ENCODE data around the gene SCN10A.

Gene SCN10A

DNA sequence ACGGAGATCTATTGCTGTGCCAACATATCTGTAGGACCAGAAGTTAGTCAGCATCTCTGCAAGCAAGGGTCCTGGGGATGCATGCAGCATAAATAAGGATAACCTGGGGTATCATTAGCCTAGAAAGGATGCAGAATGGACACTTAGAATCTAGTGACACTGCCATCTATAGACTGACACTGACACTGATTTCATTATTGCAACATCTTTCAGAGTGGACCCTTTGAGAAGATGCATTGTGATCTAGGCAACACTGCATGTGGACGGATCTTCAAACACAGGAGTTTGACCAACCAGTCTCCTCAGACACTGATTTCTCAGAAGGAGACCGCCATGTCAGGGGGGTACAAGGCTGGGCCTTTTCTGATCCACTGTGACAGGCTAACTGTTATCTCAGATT lies 52.4 kb downstream of the SCN10A start:
- DNase-seq: no peak

GRCh38 chr3:38758557-38758956 lies 57.5 kb downstream of the SCN10A start:
- no peak for DNase-seq

DNA sequence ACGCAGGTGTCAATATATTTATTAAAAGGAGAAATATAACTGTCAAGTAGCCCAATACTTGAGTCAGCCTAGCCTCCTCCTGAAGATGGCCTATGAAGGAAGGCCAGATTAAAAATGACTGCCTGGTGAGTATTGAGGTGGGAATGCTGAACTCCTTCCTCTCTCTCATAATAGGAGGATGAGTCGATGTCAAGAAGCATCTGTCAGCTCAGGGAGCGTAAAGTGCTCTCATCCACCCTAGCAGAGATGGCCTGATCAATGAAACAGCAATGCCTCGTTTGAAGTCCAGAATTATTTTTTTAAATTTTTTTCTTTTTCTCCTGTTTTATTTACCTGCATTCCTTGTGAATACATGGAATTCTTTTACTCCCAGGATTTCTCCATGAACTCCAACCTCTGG lies 58.3 kb downstream of the SCN10A start:
- DNase-seq: no peak

GRCh38 chr3:38756892-38757291 lies 59.1 kb downstream of the SCN10A start:
- DNase-seq: no peak

GRCh38 chr3:38755130-38755529 lies 60.9 kb downstream of the SCN10A start:
- no peak for DNase-seq

GRCh38 chr3:38746641-38747040 lies 69.4 kb downstream of the SCN10A start:
- DNase-seq: no peak

- no peak for DNase-seq
These were observed 73.0 kb downstream of the SCN10A start for GRCh38 chr3:38743043-38743442.

DNA sequence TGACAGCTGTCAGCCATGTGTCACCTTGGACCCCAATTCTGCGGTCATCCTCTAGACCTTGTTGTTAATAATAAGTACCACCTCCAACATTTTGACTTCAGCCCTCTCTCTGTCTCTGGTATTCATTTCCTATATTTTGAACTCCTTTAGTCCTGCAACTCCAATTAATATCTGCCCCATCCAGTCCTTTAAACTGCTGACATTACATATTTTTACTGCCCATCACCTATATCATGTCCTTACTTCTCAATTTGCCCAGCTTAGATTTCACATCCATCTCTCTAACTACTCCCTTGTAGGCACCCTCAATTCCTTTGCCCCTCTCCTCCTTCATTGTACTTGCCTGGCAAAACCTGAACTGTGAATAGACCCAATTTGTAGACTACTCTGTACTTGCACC lies 73.5 kb downstream of the SCN10A start:
- no peak for DNase-seq

DNA sequence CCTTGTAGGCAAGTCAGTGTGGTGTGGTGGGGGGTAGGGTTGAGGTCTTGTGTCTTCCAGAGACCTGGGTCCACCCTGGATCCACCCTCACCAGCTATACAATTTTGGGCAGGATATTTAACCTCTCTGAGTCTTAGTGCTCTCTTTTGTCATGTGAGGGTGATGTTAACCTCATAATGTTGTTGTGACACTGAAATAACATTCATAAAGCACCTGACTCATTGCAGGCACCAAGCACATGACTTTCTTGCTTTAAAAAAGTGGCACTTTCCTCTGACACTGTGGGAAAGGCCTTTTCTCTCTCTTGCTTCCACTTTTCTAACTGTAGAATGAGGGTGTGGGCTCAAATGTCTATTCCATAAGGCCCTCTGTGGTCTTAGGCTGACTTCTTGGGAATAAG lies 75.5 kb downstream of the SCN10A start:
- DNase-seq: no peak

GRCh38 chr3:38739931-38740330 lies 76.1 kb downstream of the SCN10A start:
- no peak for DNase-seq

DNA sequence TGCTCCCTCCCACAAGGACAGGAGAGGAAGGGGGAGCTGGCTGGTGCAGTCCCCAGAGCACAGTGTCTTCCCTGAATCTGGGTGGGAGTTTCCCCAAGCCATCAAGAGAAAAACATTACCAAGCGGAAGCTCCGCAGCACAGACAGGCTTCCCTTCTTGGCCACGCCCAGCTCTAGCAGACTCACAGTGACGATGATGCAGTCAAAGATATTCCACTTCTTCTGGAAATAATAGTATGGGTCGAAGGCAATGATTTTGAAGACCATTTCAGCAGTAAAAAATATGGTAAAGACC lies 76.7 kb downstream of the SCN10A start:
- DNase-seq: no peak

GRCh38 chr3:38738630-38739395 lies 77.2 kb downstream of the SCN10A start:
- peak; percentile 36 for DNase-seq

- no peak for DNase-seq
These were observed 84.5 kb downstream of the SCN10A start for GRCh38 chr3:38731522-38731921.

DNA sequence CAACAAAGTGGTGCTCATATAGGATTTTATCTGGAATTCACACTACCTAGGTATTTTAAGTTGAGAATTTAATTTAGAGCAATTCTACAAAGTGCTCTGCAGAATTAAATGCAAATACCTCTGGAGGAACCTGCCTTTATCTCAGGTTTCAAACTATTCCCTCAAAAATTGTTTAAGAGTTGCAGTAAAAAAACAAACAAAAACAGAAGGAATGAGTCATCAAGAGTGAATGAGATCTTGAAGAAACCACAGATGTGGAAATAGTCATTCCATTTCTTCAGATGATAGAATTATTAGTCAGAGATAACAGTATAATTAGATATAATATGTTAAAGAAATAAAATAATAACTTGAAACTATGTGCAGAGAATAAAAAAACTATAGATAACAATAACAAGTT lies 85.7 kb downstream of the SCN10A start:
- DNase-seq: no peak

GRCh38 chr3:38728008-38728407 lies 88.0 kb downstream of the SCN10A start:
- no peak for DNase-seq

DNA sequence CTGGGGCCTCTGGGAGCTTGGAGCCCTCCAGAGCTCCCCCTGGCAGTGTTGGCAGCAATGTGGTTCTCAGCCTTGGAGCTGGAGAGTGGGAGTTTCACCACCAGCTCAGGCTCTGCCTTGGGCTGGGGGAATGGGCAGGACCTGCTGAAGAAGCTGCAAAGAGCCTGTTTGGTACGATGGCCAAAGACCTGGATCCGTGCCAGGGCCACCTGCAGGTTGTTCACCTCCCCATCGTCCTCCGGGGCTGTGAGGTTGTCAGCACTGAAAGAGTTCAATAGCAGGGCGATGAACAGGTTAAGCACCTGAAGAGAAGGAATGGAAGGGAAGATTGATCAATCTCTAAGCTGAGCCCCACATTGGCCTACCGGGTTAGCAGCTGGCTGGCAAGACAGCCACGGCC lies 89.3 kb downstream of the SCN10A start:
- no peak for DNase-seq

GRCh38 chr3:38725726-38726419 lies 90.1 kb downstream of the SCN10A start:
- no peak for DNase-seq

DNA sequence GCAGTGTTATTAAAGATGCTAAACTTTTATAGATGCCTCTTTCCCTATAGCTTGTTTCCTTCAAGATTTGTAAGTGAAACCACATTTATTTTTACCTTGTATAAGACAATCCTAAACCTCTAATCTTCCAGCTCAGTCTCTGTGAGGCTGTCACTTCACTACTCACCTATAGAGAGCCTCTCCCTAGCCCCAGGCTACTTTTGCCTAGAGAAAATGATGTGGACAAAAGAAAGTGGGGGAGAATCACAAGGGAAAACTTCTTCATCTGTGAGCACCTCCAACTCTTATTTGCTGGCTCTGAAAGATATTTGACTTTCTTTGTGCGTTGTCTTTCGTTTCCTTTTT lies 91.7 kb downstream of the SCN10A start:
- no peak for DNase-seq

GRCh38 chr3:38723569-38724391 lies 92.2 kb downstream of the SCN10A start:
- DNase-seq: no peak

DNA sequence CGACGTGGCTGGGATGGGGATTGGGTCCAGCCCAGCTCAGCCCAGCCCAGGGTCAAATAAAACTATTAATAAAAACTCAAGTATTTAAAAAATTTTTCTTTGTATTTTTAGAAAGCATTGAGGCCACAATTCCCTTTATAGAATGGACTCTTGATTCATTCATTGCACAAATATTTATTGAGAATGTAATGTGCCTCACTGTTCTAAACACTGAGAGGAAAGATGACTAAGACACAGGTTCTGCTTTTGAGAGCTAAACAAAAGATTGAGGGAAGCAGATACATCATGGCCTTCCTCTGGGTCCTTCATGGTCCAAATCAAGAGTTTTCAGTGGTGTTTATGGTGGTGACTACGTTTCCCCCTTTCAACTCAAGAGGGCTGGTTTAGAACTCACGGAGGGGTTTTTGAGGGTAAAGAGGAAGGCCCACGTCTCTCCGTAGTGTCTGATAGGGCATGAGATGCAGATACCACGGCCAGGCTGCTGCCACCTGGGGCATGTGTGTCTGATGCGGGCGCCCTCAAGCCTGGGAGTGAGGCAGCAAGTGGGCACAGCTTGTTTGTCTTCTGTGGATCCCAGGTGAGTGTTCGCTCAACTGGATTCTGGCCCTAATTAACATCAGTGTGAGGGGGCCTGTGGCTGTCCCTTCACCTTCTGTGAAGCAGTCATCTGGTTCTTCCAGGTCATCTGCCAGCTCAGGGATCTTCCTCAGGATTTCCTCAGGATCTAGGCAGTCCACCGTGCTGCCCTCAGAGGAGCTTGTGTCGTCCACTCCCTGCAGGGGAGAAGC lies 93.0 kb downstream of the SCN10A start:
- DNase-seq: no peak

DNA sequence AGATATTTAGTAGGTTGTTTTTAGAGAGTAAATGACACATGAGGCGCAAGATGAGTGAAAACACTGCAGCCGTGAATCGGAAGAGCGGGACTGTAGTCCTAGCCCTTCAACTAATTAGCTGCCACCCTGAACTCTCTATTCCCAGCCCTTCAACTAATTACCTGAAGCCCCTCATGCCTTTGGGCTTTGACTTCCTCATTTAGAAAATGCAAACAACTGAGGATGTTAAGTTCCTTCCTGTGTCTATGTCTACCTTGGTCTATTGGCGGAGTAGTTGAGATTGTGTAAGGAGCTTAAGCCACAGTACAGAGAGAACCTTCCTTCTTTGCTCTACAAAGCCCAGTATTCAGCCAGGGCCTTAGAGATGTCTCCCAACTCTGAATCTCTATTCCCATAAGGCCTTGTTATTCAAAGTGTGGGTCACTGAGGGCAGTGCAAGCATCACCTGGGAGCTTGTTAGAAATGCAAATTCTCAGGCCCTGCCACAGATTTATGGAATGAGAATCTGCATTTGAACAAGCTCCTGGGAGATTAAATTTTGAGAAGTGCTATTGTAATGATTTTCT lies 94.7 kb downstream of the SCN10A start:
- DNase-seq: no peak

DNA sequence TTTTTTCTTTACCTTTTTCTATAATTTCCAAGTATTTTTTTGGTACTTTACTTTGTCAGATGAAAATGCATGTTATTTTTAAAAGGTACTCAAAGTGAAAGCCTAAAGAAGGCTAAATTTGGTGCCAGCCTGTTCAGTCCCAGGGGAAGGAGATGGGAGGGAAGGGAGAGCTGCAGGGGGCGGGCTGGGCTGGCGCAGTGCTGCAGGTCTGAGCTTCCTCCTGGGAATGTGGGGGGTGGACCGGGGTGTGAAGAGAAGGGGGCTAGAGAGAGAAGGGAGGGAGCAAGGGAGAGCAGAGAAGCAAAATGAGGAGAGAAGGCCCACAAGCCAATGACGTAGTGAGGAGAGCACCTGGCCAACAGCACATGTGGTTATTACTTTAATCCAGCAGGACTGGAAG lies 95.6 kb downstream of the SCN10A start:
- no peak for DNase-seq
